ENCODE data around the gene PTHLH.

Gene PTHLH

GRCh38 chr12:27973487-27973890, 956 bp upstream of the PTHLH start:
- DNase-seq: no peak

DNA sequence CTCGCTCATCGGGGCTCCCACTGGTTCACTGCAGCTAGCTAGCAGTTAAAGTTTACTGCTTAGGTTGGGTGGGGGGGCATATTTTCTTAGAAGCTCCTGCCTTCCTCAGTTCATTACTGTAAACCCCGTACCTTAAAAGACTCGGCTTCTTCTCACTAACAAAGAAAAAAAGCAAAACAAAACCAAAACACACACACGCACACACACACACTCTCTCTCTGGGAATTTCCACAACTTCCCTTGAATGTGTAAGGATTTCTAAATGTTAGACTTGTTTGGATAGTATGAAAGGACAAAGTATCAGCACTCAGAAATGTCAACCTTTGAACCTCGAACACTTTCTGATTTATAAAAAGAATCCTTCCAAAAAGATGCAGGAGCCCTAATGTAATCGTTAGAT, 927 bp downstream of the PTHLH start:
- DNase-seq: no peak

GRCh38 chr12:27971121-27971489, 1.4 kb downstream of the PTHLH start:
- no peak for DNase-seq

DNA sequence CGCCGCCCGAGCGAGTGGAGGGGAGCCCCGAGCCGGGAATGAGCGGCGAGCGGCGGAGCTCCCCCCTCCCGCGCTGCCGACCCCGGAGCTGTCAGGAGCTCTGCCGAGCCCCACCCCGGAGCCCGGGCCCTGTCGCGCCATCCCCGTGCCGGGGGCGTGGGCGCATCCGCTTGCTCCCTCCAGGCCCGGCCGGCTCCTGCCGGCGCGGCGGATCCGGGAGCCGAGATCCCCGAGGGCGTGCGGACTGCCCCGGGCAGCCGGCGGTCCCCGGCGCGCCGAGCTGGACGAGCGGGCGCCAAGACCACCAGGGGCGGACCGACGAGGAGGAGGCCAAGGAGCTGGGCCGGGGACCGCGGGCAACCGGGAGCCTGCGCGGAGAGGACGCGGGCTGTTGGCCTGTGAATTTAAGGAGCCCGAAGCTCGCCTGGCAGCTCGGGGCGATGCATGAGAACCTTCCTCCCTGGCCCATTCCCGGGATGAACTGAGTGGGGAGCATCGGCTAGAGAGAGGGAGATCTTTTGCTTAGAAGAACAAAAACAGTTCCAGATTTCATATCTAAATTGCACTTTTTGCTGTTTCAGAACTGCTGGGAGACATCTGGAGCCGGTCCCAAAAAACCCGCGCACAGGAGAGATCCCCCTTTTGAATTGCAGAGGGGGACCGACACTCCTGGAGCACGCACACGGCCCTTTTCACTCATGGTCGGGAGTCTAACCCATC, 2.0 kb downstream of the PTHLH start:
- no peak for DNase-seq

- peak; percentile 55 for DNase-seq
Measured at GRCh38 chr12:27969624-27970400, 2.7 kb downstream of the PTHLH start.

DNA sequence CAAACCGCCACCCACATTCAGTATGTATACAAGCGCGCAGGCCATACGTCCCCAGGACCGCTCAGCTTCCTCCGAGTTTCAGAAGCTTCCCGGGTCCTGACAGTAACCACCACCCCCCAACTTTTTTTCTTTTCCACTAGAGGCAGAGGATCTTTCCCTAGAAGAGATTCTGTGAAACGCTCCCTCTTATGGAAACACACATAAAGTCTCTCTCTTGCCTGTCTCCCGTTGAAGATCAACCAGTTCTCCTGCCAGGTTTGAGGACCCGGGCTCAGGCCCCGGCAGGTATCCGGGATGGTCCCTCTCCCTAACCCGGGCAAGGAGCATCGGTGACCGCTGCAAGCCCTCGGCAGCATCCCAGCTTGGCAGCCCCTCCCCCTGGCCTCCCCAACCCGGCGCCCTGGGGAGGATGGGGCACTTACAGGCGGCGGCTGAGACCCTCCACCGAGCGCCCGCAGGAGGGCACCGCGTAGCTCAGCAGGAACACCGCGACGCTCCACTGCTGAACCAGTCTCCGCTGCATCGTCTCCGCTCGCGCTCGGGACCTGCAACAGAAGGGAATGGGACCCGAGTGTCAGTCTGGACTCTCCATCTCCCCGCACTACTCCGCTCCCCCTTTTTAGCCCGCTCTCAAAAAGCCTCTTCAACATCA, 3.4 kb downstream of the PTHLH start:
- DNase-seq: no peak

DNA sequence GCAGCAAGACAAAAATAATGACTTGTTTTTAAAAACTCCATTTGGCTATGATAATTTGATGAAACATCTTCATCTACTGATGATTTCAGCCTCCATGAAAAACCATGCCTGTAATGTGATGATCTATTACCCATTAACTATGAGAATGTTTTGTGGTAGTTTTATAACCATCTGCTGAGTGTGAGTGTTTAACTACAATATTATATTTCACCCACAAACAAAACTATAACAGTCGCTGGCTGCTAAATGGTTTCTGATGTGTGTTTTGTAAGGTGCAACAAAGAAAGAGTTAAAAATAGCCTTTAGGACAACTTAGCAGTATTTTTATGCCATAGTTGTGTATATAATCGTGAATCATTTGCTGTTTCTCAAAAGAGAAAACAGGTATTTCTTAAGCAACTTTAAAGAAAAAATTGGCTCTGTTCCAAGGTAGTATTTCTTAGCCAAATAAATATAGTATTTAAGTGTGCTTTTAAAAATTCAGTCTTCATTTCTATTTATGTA, 4.9 kb downstream of the PTHLH start:
- no peak for DNase-seq

GRCh38 chr12:27966870-27967269, 5.7 kb downstream of the PTHLH start:
- DNase-seq: peak; percentile 62

- no peak for DNase-seq
Measured at GRCh38 chr12:27965966-27966365, 6.6 kb downstream of the PTHLH start.

GRCh38 chr12:27965411-27965810, 7.1 kb downstream of the PTHLH start:
- DNase-seq: no peak

DNA sequence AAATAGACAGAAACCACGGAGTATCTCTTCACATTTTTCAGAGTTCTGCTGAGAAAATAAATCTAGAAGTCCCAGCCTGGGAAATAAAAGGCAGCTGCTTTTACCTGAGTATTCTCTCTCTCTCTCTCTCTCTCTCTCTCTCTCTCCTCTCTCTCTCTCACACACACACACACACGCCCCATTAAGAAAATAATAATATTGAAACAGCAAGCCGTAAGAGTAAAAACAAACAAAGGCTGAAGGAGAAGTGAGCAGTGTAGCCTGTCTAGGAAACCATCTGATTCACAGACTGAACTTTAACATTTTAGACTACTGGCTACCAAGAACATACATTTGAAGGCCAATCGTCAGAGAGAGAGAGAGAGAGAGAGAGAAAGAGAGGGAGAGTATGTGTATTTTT, 8.4 kb downstream of the PTHLH start:
- no peak for DNase-seq

DNA sequence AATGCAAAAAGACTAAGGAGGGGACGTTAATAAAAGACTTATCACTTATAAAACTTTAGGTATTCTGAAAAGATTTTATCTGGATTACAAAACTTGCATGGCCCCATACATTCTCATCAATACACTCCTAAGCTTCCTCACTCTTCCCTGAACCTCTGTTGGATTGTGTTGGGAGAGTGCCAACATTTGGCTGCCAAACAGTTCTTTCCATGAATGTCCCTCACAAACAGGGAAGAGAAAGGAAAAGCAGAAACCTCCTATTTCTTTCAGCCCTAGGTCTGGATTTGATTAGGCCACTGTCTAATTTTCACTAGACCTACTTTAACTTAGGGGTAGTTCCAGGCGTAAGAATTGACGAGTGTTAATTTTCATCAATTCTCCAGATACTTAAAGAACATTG, 11.7 kb downstream of the PTHLH start:
- no peak for DNase-seq

- DNase-seq: no peak
Measured at GRCh38 chr12:27958675-27959074, 13.9 kb downstream of the PTHLH start.

- DNase-seq: no peak
Measured at GRCh38 chr12:27957366-27957765, 15.2 kb downstream of the PTHLH start.

DNA sequence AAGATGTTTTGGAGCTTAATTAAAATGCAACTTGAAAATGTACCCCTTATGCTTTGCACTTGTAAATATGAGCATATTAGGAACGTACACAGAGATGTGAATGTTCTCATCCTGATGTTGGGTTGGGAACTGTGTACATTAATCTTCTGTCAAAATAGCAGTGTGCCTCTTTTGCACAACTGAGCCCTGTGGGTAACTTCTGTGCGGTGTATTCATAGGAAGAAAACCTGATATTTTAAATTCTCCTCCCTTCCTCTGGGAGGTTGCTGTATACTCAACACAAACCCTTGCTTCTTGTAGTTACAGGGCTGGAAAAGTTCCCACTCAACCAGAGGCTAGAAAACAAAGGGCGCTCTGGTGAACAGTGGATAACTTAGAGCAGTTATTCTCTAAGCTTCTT, 18.7 kb downstream of the PTHLH start:
- DNase-seq: no peak

DNA sequence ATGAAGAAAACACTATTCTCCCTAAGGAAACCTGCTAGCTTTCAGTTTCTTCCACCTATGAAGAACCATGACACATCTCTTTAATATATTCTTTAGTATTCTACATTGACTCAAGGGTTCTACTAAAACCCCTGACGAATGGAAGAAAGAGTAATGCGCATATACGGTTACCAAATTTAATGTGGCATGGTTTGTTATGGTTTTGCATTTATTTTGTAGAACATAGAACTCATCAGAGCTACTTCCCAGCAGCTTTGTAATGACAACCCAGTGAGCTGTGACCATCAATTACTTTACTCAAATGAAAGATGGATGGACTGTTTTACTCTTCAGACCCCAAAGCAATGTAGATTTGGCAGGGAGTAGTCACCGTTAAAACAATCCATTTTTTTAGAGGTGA, 19.2 kb downstream of the PTHLH start:
- no peak for DNase-seq

- DNase-seq: no peak
Measured at GRCh38 chr12:27952510-27952909, 20.0 kb downstream of the PTHLH start.

DNA sequence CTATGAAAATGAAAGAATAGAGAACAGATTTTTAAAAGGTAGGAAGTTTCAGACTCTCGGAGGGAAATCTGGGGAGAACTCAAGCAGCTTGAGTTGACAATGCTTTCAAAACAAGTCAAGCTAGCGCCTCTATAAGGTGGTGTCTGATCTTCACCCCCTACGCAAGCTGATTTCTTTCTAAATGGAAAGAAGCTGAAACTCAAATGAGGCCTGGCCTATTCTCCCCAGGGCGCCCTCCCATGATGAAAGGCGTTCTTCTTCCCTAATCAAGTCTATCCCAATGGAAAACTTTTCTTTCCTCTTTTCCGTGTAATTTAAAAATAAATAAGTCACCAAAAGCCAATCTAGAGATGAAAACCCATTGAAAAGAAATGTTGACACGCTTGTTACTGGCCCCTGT, 20.6 kb downstream of the PTHLH start:
- DNase-seq: no peak

DNA sequence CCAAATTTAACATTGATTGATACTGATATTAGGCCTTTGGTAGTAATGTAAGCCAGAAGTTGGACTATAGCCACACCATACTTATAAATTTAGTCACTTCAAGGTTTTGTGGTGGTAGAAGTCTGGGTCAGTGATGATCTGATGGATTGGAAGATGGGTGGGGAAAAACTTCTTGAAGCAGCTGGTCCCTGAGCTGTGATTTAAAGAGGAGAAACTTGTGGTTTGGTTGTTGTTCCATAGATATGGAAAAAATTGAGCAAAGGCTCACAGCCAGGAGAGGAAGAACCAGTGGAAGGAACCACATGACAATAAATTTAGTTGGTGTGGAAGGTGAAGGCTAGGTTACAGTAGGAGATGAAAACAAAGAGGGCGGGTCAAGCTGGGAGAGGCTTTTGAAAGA, 26.1 kb downstream of the PTHLH start:
- DNase-seq: no peak

- peak; percentile 75 for DNase-seq
Measured at GRCh38 chr12:27940756-27941402, 31.7 kb downstream of the PTHLH start.

DNA sequence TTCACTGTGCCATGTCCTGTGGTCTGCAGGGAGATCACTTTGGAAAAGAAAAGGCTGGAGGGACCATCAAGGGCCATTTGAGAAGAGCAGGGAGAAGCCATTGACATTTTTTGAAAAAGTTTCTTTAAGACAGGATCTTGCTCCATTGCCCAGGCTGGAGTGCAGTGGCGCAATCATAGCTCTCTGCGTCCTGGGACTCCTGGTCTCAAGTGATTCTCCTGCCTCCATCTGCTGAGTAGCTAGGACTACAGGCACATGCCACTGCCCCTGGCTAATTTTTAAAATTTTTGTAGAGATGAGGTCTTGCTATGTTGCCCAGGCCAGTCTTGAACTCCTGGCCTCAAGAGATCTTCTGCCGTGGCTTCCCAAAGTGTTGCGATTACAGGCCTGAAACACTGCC, 32.3 kb downstream of the PTHLH start:
- DNase-seq: no peak

DNA sequence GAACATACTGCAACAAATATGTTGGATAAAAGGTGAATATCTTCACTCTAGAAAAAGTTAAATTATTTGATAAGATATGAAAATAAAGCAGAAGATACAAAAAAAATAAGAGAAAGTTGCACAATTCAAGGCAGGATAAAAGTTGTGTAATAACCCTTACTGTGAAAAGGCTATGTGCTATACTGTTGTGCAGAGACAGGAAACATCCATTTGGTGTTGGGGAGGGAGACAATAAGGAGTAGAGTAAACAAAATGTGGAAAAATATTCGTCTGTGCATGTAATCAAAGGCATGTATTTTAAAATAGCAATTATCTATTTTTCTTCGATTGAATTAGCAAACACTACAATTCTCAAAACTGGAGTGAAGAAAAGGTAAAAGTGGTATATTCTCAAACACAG, 34.8 kb downstream of the PTHLH start:
- DNase-seq: no peak

DNA sequence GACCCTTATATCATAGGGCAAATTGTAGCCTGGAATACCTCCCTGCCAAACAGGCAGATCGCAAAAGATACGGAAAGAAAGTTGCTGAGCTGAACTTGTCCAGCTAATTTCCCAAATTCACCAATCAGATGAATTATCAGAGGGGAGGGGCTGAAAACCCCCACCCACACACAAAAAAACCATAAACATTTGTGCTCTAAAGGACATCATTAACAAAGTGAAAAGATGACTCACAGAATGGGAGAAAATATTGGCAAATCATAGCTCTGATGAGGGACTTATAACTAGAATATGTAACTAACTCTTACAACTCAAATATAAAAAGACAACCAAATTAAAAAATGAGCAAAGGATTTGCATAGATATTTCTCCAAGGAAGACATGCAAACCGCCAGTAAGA, 36.3 kb downstream of the PTHLH start:
- DNase-seq: no peak

All from activated CD4-positive, alpha-beta T cell treated with anti-CD3 and anti-CD28 coated beads, Interleukin-2, amount 50 U/mL, for 16 hours (primary cell).